AG09309 (cell line): ENCODE results near the gene ZNF831.

Experiments
- DNase-seq: peaks from one replicate; pipeline ENCODE4 v3.0.0-alpha.2; 2010; ENCODE audit warnings: low read depth
- H3K4me3 ChIP-seq: 2 replicates; pipeline ENCODE4 v1.5.1; 2011; ENCODE audit warnings: mild to moderate bottlenecking, low read depth, low read length, moderate library complexity; ENCODE audit not compliant: control insufficient read depth
- TF ChIP-seq, protein P1 (sequence below): IDR thresholded peaks from 2 replicates; pipeline ENCODE4 v1.5.1; 2011; ENCODE audit warnings: mild to moderate bottlenecking, low read depth, low read length, inconsistent platforms; ENCODE audit not compliant: insufficient read depth, control insufficient read depth; ENCODE audit errors: missing control alignments

Gene ZNF831

DNA sequence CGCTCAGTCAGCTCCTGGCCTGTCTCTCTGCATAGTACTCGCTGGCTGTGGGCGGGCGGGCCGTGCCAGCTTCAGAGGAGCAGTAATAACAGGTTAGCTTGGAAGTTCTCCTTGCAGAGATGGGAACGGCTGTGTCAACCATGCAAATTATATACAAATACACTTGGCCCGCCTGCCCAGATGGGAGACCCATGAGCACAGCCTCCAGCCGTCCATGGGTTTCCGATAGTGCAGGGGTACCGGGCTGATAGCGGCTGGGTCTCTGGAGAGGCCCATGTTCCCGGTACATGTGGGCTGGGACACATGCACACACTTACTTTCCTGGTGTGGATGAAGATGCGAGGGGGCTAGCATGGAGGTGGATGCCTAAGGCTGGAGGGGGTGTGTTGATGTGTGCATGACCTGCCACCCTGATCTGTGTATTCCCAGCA lies 12.8 kb upstream of the ZNF831 start:
- no peak overlapping the region for H3K4me3 ChIP-seq
- no peak for DNase-seq
- TF ChIP-seq, protein P1, sequence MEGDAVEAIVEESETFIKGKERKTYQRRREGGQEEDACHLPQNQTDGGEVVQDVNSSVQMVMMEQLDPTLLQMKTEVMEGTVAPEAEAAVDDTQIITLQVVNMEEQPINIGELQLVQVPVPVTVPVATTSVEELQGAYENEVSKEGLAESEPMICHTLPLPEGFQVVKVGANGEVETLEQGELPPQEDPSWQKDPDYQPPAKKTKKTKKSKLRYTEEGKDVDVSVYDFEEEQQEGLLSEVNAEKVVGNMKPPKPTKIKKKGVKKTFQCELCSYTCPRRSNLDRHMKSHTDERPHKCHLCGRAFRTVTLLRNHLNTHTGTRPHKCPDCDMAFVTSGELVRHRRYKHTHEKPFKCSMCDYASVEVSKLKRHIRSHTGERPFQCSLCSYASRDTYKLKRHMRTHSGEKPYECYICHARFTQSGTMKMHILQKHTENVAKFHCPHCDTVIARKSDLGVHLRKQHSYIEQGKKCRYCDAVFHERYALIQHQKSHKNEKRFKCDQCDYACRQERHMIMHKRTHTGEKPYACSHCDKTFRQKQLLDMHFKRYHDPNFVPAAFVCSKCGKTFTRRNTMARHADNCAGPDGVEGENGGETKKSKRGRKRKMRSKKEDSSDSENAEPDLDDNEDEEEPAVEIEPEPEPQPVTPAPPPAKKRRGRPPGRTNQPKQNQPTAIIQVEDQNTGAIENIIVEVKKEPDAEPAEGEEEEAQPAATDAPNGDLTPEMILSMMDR = no peak

DNA sequence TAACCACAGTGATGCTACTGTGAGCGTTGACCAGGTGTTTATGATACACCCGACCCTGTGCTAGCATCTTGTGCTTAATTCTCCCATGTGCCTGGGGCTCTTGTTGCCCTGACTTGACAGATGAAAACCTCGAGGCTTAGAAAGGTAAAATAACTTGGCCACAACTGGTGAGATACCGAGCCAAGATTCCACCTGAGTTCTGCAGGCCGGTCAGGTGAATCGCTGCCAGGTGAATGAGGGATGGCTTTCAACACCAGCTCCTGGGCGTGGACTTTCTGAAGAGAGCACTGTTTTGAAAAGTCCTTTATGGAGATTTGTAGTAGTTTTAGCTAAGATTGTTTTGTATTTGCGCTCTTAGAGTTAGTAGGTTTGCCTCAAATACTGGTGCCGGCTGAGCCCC lies 12.2 kb upstream of the ZNF831 start:
- no peak for DNase-seq
- H3K4me3 ChIP-seq = no peak overlapping the region
- TF ChIP-seq, protein P1 = no peak

DNA sequence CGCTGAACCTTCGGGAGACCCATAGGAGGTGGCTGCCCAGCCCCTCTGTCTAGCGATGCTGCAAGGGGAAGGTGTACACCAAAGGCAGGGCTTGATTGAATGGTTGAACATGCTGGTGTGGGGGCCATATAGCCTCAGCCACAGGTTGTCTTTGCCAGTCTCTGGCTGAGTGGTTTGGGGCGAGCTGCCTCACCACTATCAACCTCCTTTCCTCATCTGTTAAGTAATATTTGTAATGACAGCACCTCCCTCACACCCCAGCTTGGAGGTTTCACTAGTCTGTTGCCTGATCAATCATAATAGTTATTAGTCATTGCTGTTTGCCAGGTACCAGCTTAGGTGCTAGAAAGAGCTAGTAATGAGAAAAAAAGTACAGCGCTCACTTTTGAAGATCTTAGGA lies 11.8 kb upstream of the ZNF831 start:
- no peak overlapping the region for H3K4me3 ChIP-seq
- TF ChIP-seq, protein P1 = no peak
- no peak for DNase-seq

DNA sequence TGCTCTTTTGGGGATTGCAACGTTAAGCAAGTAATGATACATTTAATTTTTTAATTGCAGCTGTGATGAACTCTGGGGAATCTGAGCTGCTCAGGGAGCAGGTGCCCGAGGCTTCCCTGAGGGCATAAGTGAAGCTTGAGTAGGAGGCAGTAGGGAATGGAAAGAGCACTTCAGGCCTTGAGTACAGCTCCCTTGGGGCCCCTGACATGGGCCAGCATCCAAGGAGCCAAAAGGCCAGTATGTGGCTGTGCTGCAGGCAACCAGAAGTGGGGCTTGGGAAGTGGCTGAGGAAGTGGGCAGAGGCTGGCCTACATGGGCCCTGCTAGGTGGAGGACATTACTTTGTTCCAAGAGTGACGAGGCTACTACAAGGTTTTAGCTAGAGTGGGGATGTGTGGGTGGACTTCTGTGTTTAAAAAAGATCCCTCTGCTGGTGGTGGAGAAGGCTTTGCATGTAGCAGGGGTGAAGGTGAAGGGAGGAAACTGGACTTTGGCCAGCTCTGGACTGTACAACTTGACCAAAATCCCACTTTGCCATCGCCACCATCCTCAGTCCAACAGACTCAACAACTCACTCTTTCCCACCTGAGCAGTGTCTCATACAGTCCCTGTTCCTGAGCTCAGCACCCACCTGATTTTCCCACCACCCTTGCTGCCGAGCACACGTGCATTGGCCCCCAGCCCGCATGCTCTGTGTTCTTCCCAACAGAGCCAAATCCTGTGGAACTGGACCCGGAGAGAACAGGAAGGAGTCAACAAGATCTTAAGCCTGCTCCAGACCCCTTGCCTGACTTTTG lies 10.9 kb upstream of the ZNF831 start:
- H3K4me3 ChIP-seq = no peak overlapping the region
- TF ChIP-seq, protein P1 = no peak
- DNase-seq = no peak

DNA sequence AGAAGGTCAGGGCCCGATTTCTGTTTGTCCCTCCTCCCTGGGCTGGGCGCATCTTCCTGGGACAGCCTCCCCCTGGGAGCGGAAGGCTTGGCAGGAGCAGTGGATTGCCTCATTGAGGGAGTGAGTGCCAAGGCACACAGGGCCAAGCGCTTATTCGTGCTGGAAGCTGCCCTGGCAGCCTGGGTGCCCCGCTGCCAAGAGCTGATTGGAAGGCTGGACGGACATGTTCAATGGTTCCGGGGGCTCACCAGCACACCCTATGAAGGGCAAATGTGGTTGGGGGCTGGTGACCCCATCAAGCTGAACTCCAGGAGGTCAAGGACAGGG lies 10.3 kb upstream of the ZNF831 start:
- DNase-seq = no peak
- TF ChIP-seq, protein P1 = no peak
- no peak overlapping the region for H3K4me3 ChIP-seq

DNA sequence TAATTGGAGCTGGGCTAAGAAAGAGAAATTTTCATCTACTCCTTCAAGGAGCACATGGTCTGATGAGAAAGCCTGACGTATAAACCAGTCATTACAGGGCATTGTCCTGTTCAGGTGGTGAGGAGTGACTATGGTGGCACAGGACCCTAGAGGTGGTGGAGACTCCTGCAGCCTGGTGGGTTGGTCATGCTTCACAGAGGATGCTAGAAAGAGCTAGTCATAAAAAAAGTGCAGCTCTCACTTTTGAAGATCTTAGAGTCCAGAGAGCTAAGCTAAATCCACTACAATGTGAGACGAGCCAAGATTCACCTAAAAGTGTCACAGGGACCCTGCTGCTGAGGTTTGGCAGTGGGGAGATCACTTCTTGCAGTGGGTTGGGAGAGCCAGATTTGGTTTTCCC lies 9.8 kb upstream of the ZNF831 start:
- TF ChIP-seq, protein P1 = no peak
- no peak for DNase-seq
- no peak overlapping the region for H3K4me3 ChIP-seq
